ENCODE data around the gene CAMK2D.

The CAMK2D gene

GRCh38 chr4:113604955-113605354 is 156.6 kb downstream of the CAMK2D start:
- no peak for DNase-seq (ENCODE audit: low read depth in 2 of 2)

DNA sequence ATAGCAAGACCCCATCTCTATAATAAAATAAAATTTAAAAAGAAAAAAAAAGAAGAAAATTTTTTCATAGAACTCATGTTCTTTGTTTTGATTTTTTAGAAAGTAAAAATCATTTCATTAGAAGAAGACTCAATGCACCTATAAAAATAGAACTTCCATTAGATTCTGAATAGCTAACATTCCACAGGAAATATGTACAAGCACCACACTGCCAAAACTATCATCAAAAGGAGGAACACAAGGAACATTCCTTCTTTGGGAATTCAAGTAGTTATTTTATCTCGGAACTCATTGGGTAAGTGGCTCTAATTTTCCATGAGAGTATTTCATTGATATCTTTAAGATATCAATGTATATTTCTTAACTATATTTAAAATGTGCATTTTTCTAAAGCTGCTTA is 157.6 kb downstream of the CAMK2D start:
- no peak for DNase-seq (ENCODE audit: low read depth in 2 of 2)

DNA sequence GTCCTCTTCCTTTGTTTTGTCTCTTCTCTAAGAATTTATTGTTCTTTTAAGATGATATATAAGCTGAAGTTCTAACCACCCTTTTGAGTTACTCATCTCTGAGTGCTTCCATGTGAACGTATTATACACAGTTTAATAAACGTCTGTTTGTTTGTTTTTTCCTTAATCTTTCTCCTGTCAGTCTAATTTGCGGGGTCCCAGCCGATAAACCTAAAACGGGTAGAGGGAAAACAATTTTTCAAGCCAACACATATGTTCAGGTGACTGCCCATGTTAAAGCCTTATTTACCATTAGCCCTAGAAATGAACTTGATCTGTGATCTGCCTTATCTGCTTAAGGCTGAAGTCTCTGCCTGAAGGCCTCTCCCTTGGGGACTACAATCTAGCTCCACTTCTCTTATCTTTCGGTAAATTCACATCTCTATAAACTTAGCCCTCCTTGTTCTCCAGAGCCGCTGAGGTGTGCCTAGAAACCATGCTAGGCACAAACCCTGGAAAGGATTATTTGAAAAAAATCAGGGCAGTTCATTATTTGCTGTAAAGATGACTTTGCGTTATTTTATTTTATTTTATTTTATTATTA is 158.8 kb downstream of the CAMK2D start:
- DNase-seq (ENCODE audit: low read depth in 2 of 2): no peak

DNA sequence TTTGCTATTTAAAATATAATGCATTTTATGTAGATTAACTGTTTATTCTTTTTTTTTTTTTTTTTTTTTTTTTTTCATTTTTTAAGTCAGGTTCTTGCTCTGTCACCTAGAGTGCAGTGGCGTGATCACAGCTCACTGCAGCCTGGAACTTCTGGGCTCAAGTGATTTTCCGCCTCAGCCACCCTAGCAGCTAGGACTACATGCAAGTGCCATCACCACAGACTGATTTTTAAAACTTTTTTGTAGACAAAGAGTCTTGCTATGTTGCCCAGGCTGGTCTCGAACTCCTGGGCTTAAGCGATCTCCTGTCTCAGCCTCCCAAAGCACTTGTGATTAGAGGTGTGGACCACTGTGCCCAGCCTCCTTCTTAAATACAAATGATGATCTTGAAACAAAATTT is 159.9 kb downstream of the CAMK2D start:
- DNase-seq (ENCODE audit: low read depth in 2 of 2): no peak

- no peak for DNase-seq (ENCODE audit: low read depth in 2 of 2)
Measured at GRCh38 chr4:113596396-113596795, 165.1 kb downstream of the CAMK2D start.

GRCh38 chr4:113594231-113594556 is 167.3 kb downstream of the CAMK2D start:
- no peak for DNase-seq (ENCODE audit: low read depth in 2 of 2)

DNA sequence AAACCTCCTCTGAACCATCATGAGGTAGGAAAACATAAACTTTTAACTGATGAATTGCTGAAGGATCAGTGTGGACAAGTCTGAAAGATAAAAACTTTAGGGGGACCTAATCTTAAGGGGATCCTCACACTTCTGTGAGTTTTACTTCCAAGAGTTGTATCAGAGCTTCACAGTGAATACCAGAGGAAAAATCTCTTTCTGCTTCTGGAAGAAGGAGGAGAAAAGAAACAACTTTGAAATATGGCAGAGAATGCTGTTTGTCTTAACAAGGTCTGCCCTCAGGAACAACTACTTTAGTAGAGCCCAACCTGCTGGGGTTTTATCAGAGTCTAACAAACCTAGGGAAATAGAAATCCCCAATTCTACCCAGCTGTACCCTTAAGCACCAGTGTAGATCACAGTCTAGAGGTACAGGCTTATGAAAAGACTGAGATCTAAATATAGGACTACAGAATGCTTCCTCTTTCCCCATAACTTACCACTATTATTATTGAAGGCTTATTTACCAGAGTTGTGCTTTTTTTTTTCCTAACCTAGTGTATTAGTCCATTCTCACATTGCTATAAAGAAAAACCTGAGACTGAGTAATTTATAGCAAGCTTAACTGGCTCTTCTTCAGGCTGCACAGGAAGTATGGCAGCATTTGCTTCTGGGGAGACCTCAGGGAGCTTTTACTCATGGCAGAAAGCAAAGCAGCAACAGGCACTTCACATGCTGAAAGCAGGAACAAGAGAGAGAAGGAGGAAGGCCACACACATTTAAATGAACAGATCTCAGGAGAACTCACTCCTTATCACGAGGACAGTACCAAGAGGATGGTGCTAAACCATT is 167.9 kb downstream of the CAMK2D start:
- DNase-seq (ENCODE audit: low read depth in 2 of 2): no peak

DNA sequence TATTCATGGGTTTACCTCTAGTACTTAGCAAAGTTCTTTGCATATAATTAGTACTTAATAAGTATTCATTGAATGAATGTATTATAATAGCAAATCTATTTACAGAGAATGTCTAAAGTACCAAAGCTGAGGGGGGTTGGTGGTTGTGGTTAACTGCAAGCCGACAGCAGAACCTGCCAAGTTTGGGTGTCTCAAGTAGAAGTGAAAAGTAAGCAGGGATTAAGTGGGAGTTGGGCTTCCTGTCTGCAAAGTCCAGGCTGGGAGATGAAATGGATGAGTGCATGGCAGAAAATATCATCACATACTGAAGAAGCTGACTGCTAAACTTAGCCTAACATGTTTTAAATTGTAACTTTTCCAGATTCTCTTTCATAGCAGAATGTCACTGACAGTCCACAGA is 169.6 kb downstream of the CAMK2D start:
- no peak for DNase-seq (ENCODE audit: low read depth in 2 of 2)

GRCh38 chr4:113588895-113589668 is 172.5 kb downstream of the CAMK2D start:
- no peak for DNase-seq (ENCODE audit: low read depth in 2 of 2)

GRCh38 chr4:113587640-113588275 is 173.8 kb downstream of the CAMK2D start:
- no peak for DNase-seq (ENCODE audit: low read depth in 2 of 2)

DNA sequence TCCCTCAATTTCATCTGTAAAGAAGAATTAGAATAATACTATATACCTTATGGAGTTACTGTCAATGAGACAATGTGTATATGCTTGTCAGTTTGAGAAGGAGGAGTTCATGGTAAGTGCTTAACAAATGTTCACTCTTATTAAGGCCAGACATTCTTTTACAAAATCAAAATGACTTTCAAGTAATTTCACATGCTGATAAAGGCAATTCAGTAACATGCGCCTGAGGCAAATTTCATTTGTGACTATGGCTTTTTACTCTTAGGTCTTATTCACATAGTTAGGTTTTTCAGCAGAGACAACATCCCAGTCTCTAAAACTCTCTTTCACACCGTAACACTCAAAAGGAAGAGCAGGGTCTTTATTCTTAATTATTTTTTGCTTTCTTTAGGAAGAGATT is 174.4 kb downstream of the CAMK2D start:
- no peak for DNase-seq (ENCODE audit: low read depth in 2 of 2)

GRCh38 chr4:113586072-113586471 is 175.5 kb downstream of the CAMK2D start:
- no peak for DNase-seq (ENCODE audit: low read depth in 2 of 2)

GRCh38 chr4:113584407-113585150 is 177.0 kb downstream of the CAMK2D start:
- DNase-seq (ENCODE audit: low read depth in 2 of 2): no peak

DNA sequence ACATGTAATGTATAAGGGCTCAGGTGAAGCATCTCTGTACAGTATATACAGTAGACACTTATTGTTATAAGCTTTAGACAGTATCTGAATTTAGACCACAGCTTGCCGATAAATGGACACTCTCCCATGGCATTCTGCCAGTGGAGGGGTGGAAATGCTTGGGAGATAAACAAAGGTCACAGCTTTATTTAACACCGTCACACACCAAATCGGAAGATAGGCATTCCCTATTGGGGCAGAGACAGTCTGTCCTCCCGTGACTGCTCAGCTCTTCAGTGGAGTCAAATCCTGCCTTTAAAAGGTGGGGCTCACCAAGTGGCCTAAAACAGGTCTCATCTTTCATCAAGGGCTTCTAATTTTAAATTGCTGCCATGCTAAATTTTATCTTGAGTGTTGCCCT is 178.8 kb downstream of the CAMK2D start:
- no peak for DNase-seq (ENCODE audit: low read depth in 2 of 2)

DNA sequence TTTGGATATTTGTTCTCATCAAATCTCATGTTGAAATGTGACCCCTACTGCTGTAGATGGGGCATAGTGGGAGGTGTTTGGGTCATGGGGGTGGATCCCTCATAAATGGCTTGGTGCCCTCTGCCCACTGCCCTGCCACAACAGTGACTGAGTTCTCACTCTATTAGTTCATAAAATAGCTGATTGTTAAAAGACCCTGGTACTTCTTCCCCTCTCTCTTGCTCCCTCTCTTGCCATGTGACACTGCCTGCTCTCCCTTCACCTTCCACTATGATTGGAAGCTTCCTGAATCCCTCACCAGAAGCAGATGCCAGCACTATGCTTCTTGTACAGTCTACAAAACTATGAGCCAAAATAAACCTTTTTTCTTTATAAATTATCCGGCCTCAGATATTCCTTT is 182.2 kb downstream of the CAMK2D start:
- DNase-seq (ENCODE audit: low read depth in 2 of 2): no peak

GRCh38 chr4:113576947-113577678 is 184.4 kb downstream of the CAMK2D start:
- no peak for DNase-seq (ENCODE audit: low read depth in 2 of 2)

DNA sequence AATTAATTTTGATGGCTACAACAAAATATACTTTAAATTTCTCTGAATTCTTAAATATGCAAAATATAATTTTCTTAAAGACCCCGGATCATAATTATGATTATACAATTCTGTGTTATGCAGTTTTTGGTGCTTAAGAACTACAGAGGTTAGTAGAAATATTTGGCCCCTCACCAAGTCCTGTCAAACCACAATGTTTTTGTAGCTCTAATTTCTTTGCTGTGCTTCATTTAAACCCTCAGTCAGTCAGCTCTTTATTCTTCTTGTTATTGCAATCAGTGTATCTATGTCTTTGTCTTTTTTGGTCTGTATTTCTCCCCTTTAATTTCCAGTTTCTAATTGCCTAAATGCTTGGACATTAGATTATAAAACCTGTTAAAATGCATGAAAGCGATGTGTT is 186.1 kb downstream of the CAMK2D start:
- no peak for DNase-seq (ENCODE audit: low read depth in 2 of 2)

DNA sequence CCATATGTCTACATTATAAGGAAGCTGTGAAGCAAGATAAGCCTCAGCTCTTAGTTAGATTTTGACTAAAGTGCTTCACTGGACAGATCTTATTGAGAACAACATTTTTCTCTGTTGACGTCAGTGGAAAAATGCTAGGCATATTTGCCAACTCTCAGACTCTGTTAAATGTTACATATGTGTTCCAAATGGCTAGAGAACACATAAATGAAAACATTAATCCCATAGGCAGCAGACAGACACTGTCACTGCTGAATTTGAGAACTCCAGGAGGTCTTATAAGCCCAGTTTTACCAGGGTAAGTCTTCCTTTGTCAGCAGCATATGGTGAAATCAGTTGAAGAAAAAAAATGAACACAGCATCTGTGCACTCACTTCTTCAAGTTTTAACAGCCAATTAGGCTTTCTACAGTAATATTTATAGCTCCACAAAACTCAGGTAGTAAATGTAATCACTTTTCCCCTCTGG is 186.9 kb downstream of the CAMK2D start:
- DNase-seq (ENCODE audit: low read depth in 2 of 2): no peak

- DNase-seq (ENCODE audit: low read depth in 2 of 2): no peak
Measured at GRCh38 chr4:113572620-113573019, 188.9 kb downstream of the CAMK2D start.

DNA sequence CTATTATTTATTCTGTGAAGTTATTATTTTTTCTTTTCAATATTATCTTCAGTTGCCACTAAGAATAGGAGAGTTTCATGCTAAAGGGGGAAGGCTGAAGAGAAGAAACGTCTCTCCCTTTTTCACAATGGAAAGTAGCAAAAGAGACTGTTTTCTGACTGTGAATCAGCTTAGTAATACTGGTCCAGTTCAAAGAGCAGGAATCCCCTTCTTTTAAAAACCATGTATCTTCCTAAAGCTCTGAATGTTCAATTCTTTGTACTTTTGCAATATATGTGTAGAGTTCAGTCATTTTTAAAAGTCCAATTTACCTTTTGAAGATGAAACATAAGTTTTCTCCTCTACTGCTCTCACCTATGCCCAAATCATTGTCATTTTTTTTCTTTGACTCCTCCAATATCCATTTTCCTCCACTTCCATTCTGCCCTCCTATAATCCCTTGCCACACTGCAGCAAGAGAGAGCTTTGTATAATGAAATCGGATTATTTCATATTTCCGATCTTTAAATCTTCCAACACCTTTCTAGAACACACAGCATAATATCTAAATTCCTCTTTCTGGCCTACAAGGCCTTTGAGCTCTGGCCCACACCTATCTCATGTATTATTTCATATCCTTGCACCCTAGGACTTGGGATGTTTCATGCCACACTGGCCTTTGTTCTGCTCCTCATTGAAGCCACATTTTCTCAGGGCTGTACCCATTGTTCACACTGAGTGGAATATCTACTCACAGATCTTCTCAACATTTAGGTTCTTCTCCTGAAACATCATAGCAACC is 195.3 kb downstream of the CAMK2D start:
- no peak for DNase-seq (ENCODE audit: low read depth in 2 of 2)
